Activated CD4-positive, alpha-beta T cell treated with anti-CD3 and anti-CD28 coated beads, Interleukin-2, amount 50 U/mL, for 24 hours (primary cell): Measurements from ENCODE around the gene LTBP1.

Experiments
- DNase-seq, 2 donors: peaks; one replicate each; pipeline ENCODE4 v3.0.0-alpha.2; 2020; ENCODE audit warnings: low read depth in 1 of 2, low spot score in 1 of 2

The LTBP1 gene

GRCh38 chr2:33291278-33292013 lies 344.7 kb downstream of the LTBP1 start:
- no peak for DNase-seq

GRCh38 chr2:33292063-33292462 lies 345.3 kb downstream of the LTBP1 start:
- no peak for DNase-seq

- no peak for DNase-seq
These were observed 346.3 kb downstream of the LTBP1 start for GRCh38 chr2:33292981-33293595.

- DNase-seq: no peak
These were observed 351.5 kb downstream of the LTBP1 start for GRCh38 chr2:33298233-33298632.

- no peak for DNase-seq
These were observed 354.6 kb downstream of the LTBP1 start for GRCh38 chr2:33301355-33301754.

GRCh38 chr2:33302348-33302747 lies 355.6 kb downstream of the LTBP1 start:
- DNase-seq: no peak

GRCh38 chr2:33304032-33304864 lies 357.5 kb downstream of the LTBP1 start:
- DNase-seq: no peak

GRCh38 chr2:33307659-33308270 lies 361.0 kb downstream of the LTBP1 start:
- DNase-seq: no peak

- no peak for DNase-seq
These were observed 365.6 kb downstream of the LTBP1 start for GRCh38 chr2:33312355-33312754.

GRCh38 chr2:33313039-33313438 lies 366.3 kb downstream of the LTBP1 start:
- no peak for DNase-seq

GRCh38 chr2:33314541-33314940 lies 367.8 kb downstream of the LTBP1 start:
- no peak for DNase-seq

GRCh38 chr2:33316328-33316727 lies 369.6 kb downstream of the LTBP1 start:
- no peak for DNase-seq

GRCh38 chr2:33317369-33318007 lies 370.7 kb downstream of the LTBP1 start:
- DNase-seq: no peak

- DNase-seq: no peak
These were observed 371.7 kb downstream of the LTBP1 start for GRCh38 chr2:33318456-33318855.

GRCh38 chr2:33320573-33320972 lies 373.8 kb downstream of the LTBP1 start:
- DNase-seq: no peak

- DNase-seq: peak in 1 of 2 donors; percentile 14
These were observed 374.6 kb downstream of the LTBP1 start for GRCh38 chr2:33321236-33321771.

- no peak for DNase-seq
These were observed 375.2 kb downstream of the LTBP1 start for GRCh38 chr2:33321876-33322483.

GRCh38 chr2:33322612-33323011 lies 375.9 kb downstream of the LTBP1 start:
- no peak for DNase-seq

- DNase-seq: no peak
These were observed 377.2 kb downstream of the LTBP1 start for GRCh38 chr2:33323957-33324356.

GRCh38 chr2:33326100-33326499 lies 379.3 kb downstream of the LTBP1 start:
- no peak for DNase-seq
